Large intestine (tissue), 3 donors: ENCODE results near the gene ATP5PB. TPM values are rescaled to one million over a fixed set of nuclear protein-coding genes. Genes with fewer than 3 reads are reported as not detected.
A peak's percentile ranks its signal among the peaks of the same experiment; 100 is the strongest.

Experiments
- DNase-seq, 2 donors: peaks; one replicate each; pipeline versions ENCODE4 v3.0.0 to v3.0.0-alpha.2; 2013
- H3K27ac ChIP-seq: one replicate; pipeline ENCODE4 v1.5.1; 2013; ENCODE audit warnings: low read length
- H3K27me3 ChIP-seq: 2 replicates; pipeline ENCODE4 v1.6.1; 2013; ENCODE audit warnings: low read length; ENCODE audit not compliant: control insufficient read depth, insufficient read depth
- H3K36me3 ChIP-seq: 2 replicates; pipeline ENCODE4 v1.6.1; 2013; ENCODE audit warnings: low read length; ENCODE audit not compliant: control insufficient read depth, insufficient read depth
- H3K4me1 ChIP-seq: one replicate; pipeline ENCODE4 v1.6.1; 2013; ENCODE audit warnings: low read length; ENCODE audit not compliant: control insufficient read depth, insufficient read depth
- H3K4me3 ChIP-seq: one replicate; pipeline ENCODE4 v1.5.1; 2013; ENCODE audit warnings: low read length
- H3K9me3 ChIP-seq: one replicate; pipeline ENCODE4 v1.6.1; 2013; ENCODE audit warnings: mild to moderate bottlenecking, low read depth, low read length, moderate library complexity; ENCODE audit not compliant: control insufficient read depth
- WGBS: methylation state at CpG from one replicate; pipeline ENCODE4 v1.1.5; 2013; ENCODE audit warnings: low lambda C conversion rate; ENCODE audit not compliant: insufficient coverage; 5-methylcytosine and 5-hydroxymethylcytosine counted together
- polyA plus RNA-seq: library from polyadenylated mRNA; unstranded; fragments of 120-200 nt; gene quantifications from one replicate; pipeline ENCODE4 v1.2.1, GENCODE V29; 2013

ATP5PB gene
- polyA plus RNA-seq, 1 donor = 333 TPM

- Histone ChIP-seq H3K36me3 (peaks cover 3% of the 10 kb centered on the region), H3K4me3 (no peak overlapping the region), H3K9me3 (no peaks in the 10 kb centered on the region), H3K27ac (no peak overlapping the region), H3K27me3 (no peaks in the 10 kb centered on the region), H3K4me1 (no peaks in the 10 kb centered on the region)
- DNase-seq = no peak
- WGBS = no CpG with 5 or more reads among the region's 3 CpGs
Measured at GRCh38 chr1:111415461-111415860, 33.8 kb upstream of the ATP5PB start.

DNA sequence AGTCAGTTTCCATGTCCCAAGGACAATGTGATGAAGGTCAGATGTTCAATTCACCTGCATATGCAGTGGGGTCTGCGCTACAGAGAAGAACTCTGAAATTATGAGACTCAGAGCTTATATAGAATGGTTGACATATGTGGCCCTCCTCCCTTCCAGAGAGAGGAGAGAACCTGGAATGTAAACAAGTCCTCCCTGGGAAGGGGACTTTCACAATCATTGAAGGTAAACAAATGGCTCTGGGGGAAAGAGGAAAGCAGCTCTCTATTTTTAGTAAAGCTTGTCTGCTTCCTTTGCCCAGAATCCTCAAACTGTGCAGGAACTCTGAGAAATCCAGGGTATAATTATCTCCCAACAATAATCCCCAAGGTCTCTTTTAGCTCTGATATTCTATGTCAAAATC, 31.5 kb upstream of the ATP5PB start:
- Histone ChIP-seq H3K9me3 (no peaks in the 10 kb centered on the region), H3K27ac (no peak overlapping the region), H3K27me3 (no peaks in the 10 kb centered on the region), H3K36me3 (peaks cover 3% of the 10 kb centered on the region), H3K4me3 (no peak overlapping the region), H3K4me1 (no peaks in the 10 kb centered on the region)
- no CpG with 5 or more reads among the region's 1 CpG for WGBS
- DNase-seq = peak; percentile 2 to 27

DNA sequence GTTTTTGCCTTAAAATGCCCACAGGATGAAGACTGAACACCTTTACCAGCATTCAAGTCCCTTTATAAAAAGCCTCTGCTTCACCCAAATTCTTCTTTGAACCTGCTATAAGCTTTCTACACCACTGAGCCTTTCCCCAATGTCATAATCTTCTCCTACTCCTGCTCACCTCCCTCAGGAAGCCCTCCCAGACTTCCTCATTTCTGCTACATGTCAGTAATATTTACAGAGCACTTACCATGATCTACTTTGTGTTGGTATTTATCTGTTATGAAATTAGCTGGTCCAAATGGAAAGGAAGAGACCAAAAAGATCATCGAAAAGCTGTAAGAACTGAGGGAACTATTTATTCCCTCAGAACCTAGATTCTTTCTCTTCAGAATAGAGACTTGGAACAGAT, 30.2 kb upstream of the ATP5PB start:
- Histone ChIP-seq H3K9me3 (no peaks in the 10 kb centered on the region), H3K36me3 (peaks cover 3% of the 10 kb centered on the region), H3K4me1 (peaks cover 6% of the 10 kb centered on the region), H3K27me3 (no peaks in the 10 kb centered on the region), H3K4me3 (no peak overlapping the region), H3K27ac (no peak overlapping the region)
- whole genome bisulfite sequencing = 100% methylated on average over 1 of the region's 1 CpG
- no peak for DNase-seq

DNA sequence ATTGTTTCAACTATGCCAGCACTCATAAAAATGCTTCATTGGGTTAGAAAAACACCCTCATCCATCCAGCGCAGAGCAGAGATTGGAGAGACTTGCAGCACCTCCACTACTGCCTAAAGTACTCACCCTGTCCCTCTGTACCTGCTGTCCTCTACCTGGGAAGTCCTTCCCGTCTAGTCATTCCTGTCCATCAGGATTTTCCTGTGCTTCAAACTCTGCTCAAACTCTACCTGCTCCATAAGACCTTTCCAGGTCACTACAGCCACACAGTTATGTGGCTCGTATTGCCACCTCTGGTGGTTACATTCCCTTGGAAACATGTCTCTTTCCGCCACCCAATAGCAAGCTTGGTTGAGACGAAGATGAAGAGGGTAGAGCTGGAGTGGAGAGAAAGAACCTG, 28.9 kb upstream of the ATP5PB start:
- Histone ChIP-seq H3K36me3 (no peaks in the 10 kb centered on the region), H3K27me3 (no peaks in the 10 kb centered on the region), H3K4me3 (no peak overlapping the region), H3K27ac (no peak overlapping the region), H3K4me1 (peaks cover 6% of the 10 kb centered on the region), H3K9me3 (no peaks in the 10 kb centered on the region)
- no peak for DNase-seq
- no CpG with 5 or more reads among the region's 5 CpGs for WGBS

- Histone ChIP-seq H3K4me1 (peaks cover 6% of the 10 kb centered on the region), H3K27ac (no peak overlapping the region), H3K27me3 (no peaks in the 10 kb centered on the region), H3K36me3 (no peaks in the 10 kb centered on the region), H3K9me3 (no peaks in the 10 kb centered on the region), H3K4me3 (no peak overlapping the region)
- no CpG with 5 or more reads among the region's 13 CpGs for WGBS
- peak in 1 of 2 donors; percentile 64 for DNase-seq
Measured at GRCh38 chr1:111422546-111423391, 26.5 kb upstream of the ATP5PB start.

DNA sequence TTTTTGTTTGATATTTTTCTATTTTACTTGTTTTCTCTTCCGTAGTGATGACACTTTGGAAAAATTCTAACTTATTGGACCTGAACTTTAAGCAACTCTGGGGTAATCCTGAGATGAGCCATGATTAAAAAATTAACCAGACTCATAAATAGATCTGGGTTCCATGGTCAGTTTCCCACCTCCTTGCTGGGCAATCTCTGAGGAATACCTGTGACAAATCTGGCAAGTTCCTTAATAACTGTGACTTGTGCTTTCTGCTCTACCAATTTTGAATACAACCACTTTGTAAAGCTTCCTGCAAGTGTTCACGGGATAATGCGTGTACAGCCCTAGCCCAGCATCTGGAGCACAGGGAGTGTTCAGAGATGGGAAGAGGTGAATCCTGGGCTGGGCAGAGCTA, 25.0 kb upstream of the ATP5PB start:
- WGBS = 100% methylated on average over 1 of the region's 3 CpGs
- H3K4me1 ChIP-seq = peaks cover 6% of the 10 kb centered on the region
- H3K27ac ChIP-seq = no peak overlapping the region
- no peaks in the 10 kb centered on the region for H3K36me3 ChIP-seq
- H3K4me3 ChIP-seq = no peak overlapping the region
- H3K9me3 ChIP-seq = no peaks in the 10 kb centered on the region
- DNase-seq = no peak
- no peaks in the 10 kb centered on the region for H3K27me3 ChIP-seq

DNA sequence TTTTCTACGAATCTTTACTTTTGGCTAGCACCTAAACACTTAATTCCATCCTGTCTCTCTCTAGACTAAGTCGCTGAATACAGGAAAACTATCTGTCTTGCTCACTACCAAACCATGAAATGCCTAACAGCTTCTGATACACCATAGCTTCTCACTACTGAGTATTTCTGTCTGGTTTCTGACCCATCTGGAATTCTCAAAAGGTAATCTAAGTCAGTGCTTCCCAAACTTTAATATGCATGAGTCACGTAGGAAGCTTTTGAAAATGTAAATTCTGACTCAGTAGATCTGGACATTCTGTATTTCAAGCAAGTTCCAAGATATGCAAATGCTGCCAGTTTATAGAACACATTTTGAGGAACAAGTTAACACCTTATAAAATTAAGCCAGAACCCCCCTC, 12.5 kb upstream of the ATP5PB start:
- no peak overlapping the region for H3K27ac ChIP-seq
- no peaks in the 10 kb centered on the region for H3K9me3 ChIP-seq
- WGBS = 100% methylated on average over 1 of the region's 3 CpGs
- no peaks in the 10 kb centered on the region for H3K27me3 ChIP-seq
- peaks cover 38% of the 10 kb centered on the region for H3K36me3 ChIP-seq
- H3K4me1 ChIP-seq = no peaks in the 10 kb centered on the region
- no peak overlapping the region for H3K4me3 ChIP-seq
- DNase-seq = no peak

GRCh38 chr1:111439461-111440351, 9.6 kb upstream of the ATP5PB start:
- Histone ChIP-seq H3K4me3 (no peak overlapping the region), H3K27ac (no peak overlapping the region), H3K4me1 (no peaks in the 10 kb centered on the region), H3K36me3 (peaks cover 66% of the 10 kb centered on the region), H3K9me3 (no peaks in the 10 kb centered on the region), H3K27me3 (no peaks in the 10 kb centered on the region)
- WGBS = 100% methylated on average over 1 of the region's 3 CpGs
- no peak for DNase-seq

GRCh38 chr1:111441573-111442192, 7.6 kb upstream of the ATP5PB start:
- no peak overlapping the region for H3K27ac ChIP-seq
- peak in 1 of 2 donors; percentile 18 for DNase-seq
- H3K27me3 ChIP-seq = no peaks in the 10 kb centered on the region
- H3K9me3 ChIP-seq = no peaks in the 10 kb centered on the region
- peaks cover 76% of the 10 kb centered on the region for H3K36me3 ChIP-seq
- no peak overlapping the region for H3K4me3 ChIP-seq
- H3K4me1 ChIP-seq = peaks cover 10% of the 10 kb centered on the region
- no CpG with 5 or more reads among the region's 9 CpGs for WGBS

- no peak for DNase-seq
- peaks cover 76% of the 10 kb centered on the region for H3K36me3 ChIP-seq
- WGBS = 100% methylated on average over 1 of the region's 4 CpGs
- H3K4me1 ChIP-seq = peaks cover 10% of the 10 kb centered on the region
- no peaks in the 10 kb centered on the region for H3K27me3 ChIP-seq
- H3K4me3 ChIP-seq = no peak overlapping the region
- no peaks in the 10 kb centered on the region for H3K9me3 ChIP-seq
- no peak overlapping the region for H3K27ac ChIP-seq
Measured at GRCh38 chr1:111442457-111442856, 6.8 kb upstream of the ATP5PB start.
